Measurements from ENCODE around the gene FETUB.

DNA sequence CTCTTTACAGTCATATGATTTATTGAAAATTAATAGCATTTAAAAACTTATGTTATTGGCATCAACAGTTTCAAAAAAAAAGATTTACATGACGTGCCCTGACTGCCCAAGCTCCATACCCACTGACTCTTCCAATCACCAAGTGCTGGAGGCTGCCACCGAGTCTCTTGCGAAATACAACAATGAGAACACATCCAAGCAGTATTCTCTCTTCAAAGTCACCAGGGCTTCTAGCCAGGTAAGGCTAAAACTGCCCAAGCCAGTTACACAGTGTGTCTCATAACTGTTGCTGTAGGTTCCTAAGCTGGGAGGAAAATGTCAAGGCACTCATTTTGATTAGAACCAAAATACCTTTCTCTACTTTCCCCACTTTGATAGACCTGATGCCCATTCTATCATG lies 4.5 kb downstream of the FETUB start:
- TF ChIP-seq, protein P1, sequence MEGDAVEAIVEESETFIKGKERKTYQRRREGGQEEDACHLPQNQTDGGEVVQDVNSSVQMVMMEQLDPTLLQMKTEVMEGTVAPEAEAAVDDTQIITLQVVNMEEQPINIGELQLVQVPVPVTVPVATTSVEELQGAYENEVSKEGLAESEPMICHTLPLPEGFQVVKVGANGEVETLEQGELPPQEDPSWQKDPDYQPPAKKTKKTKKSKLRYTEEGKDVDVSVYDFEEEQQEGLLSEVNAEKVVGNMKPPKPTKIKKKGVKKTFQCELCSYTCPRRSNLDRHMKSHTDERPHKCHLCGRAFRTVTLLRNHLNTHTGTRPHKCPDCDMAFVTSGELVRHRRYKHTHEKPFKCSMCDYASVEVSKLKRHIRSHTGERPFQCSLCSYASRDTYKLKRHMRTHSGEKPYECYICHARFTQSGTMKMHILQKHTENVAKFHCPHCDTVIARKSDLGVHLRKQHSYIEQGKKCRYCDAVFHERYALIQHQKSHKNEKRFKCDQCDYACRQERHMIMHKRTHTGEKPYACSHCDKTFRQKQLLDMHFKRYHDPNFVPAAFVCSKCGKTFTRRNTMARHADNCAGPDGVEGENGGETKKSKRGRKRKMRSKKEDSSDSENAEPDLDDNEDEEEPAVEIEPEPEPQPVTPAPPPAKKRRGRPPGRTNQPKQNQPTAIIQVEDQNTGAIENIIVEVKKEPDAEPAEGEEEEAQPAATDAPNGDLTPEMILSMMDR (IDR thresholded peaks at IDR 0.05; ENCODE audit: control extremely low read depth in 1 of 3, insufficient read depth in 1 of 3, low read depth in 1 of 3, low read length in 3 of 3) = no peak
- TF ChIP-seq SIN3A (conservative IDR thresholded peaks at IDR 0.05 in 1 of 2, IDR thresholded peaks at IDR 0.05 in 1 of 2; ENCODE audit: low read depth in 1 of 2, low read length in 2 of 2) (no peak), TAF1 (IDR thresholded peaks at IDR 0.05; ENCODE audit: low read depth, low read length) (no peak), EZH2 (IDR thresholded peaks at IDR 0.05; ENCODE audit: low read depth, low read length, severe bottlenecking) (no peak), POLR2A (IDR thresholded peaks at IDR 0.05; ENCODE audit: control extremely low read depth in 1 of 2, low read depth in 2 of 2, low read length in 2 of 2) (no peak), POLR2AphosphoS5 (IDR thresholded peaks at IDR 0.05; ENCODE audit: low read depth, low read length) (no peak)
